Measurements from ENCODE around the gene DDX52. TPM values are rescaled to one million over a fixed set of nuclear protein-coding genes. Genes with fewer than 3 reads are reported as not detected.
A peak's percentile ranks its signal among the peaks of the same experiment; 100 is the strongest.
"Not testable (repeated sequence)": the region's sequence is repeated elsewhere in the genome, so short reads cannot be mapped to it uniquely, and the experiment has no call there.

The DDX52 gene
- total and polyA plus RNA-seq, 8 donors, result 7.1 to 40.0 (median 10.9) TPM

- Histone ChIP-seq H3K27ac (no peak overlapping the region), H3K36me3 (peaks cover 26 to 78% (median 77%) of the 10 kb centered on the region in 4 donors), H3K27me3 (no peaks in the 10 kb centered on the region), H3K4me1 (peaks cover 0 to 6% (median 3%) of the 10 kb centered on the region in 4 donors), H3K9me3 (no peaks in the 10 kb centered on the region), H3K4me3 (no peak overlapping the region)
- TF ChIP-seq POLR2A (IDR thresholded peaks at IDR 0.05) (no peak), POLR2AphosphoS5 (IDR thresholded peaks at IDR 0.05) (no peak), CTCF (IDR thresholded peaks at IDR 0.05) (no peak)
- intact Hi-C loops (cut with DNase I; ENCODE audit: low total_unique reads), result no loop called here
- no peak for DNase-seq
- WGBS, 5 donors, result 73 to 94% (median 79%) methylated on average over 2 of the region's 2 CpGs
Measured at GRCh38 chr17:37614823-37615222, 28.4 kb downstream of the DDX52 start.

GRCh38 chr17:37614391-37614790 lies 28.9 kb downstream of the DDX52 start:
- no peak overlapping the region for H3K27ac ChIP-seq
- no peak overlapping the region for H3K4me3 ChIP-seq
- H3K9me3 ChIP-seq, result no peaks in the 10 kb centered on the region
- 82 to 92% (median 91%) methylated on average over 5 of the region's 5 CpGs for WGBS, 5 donors
- intact Hi-C loops (cut with DNase I; ENCODE audit: low total_unique reads), result no loop called here
- H3K27me3 ChIP-seq, result no peaks in the 10 kb centered on the region
- peaks cover 0 to 8% (median 5%) of the 10 kb centered on the region in 4 donors for H3K4me1 ChIP-seq
- peaks cover 25 to 73% (median 72%) of the 10 kb centered on the region in 4 donors for H3K36me3 ChIP-seq
- DNase-seq, result no peak
- TF ChIP-seq POLR2AphosphoS5 (IDR thresholded peaks at IDR 0.05) (no peak), EP300 (IDR thresholded peaks at IDR 0.05) (no peak), CTCF (IDR thresholded peaks at IDR 0.05) (no peak)

- H3K9me3 ChIP-seq, result no peaks in the 10 kb centered on the region
- peaks cover 8 to 39% (median 38%) of the 10 kb centered on the region in 4 donors for H3K36me3 ChIP-seq
- peaks cover 9 to 33% (median 22%) of the 10 kb centered on the region in 4 donors for H3K4me1 ChIP-seq
- H3K27ac ChIP-seq, result no peak overlapping the region
- intact Hi-C loops (cut with DNase I; ENCODE audit: low total_unique reads), result no loop called here
- WGBS, 5 donors, result 83 to 96% (median 95%) methylated on average over 1 of the region's 1 CpG
- peak in 1 of 2 donors; percentile 3 for DNase-seq
- no peak overlapping the region for H3K4me3 ChIP-seq
- TF ChIP-seq POLR2A (IDR thresholded peaks at IDR 0.05) (no peak), CTCF (IDR thresholded peaks at IDR 0.05) (no peak), POLR2AphosphoS5 (IDR thresholded peaks at IDR 0.05) (no peak), EP300 (IDR thresholded peaks at IDR 0.05) (no peak)
- no peaks in the 10 kb centered on the region for H3K27me3 ChIP-seq
Measured at GRCh38 chr17:37610971-37611370, 32.3 kb downstream of the DDX52 start.

- Histone ChIP-seq H3K4me3 (peak overlapping the region; percentile 80 to 99 (median 96)), H3K27ac (peak overlapping the region in 4 of 5 donors; percentile 90 to 94 (median 90)), H3K4me1 (peaks cover 9 to 42% (median 24%) of the 10 kb centered on the region in 4 donors), H3K36me3 (peaks cover 3 to 30% (median 29%) of the 10 kb centered on the region in 4 donors)
- intact Hi-C loops (cut with DNase I; ENCODE audit: low total_unique reads); DNase-seq; H3K9me3 ChIP-seq; H3K27me3 ChIP-seq: not testable (repeated sequence)
- 72 to 86% (median 79%) methylated on average over 5 of the region's 5 CpGs for WGBS, 5 donors
Measured at GRCh38 chr17:37610041-37610420, 33.2 kb downstream of the DDX52 start.

GRCh38 chr17:37609170-37610040 lies 33.8 kb downstream of the DDX52 start, which contains the start of gene SYNRG:
SYNRG (minus strand) TSS chr17:37609418; CDS start chr17:37609355, 63 bp downstream.
- Histone ChIP-seq H3K4me3 (peak within 1 kb of the TSS; percentile 80 to 99 (median 96)), H3K4me1 (peaks cover 9 to 49% (median 27%) of the 10 kb centered on the region in 4 donors), H3K27me3 (no peaks in the 10 kb centered on the region), H3K27ac (peak within 1 kb of the TSS; percentile 90 to 94 (median 90)), H3K36me3 (peaks cover 0 to 24% (median 23%) of the 10 kb centered on the region in 4 donors), H3K9me3 (no peaks in the 10 kb centered on the region)
- TF ChIP-seq EP300 (IDR thresholded peaks at IDR 0.05) (no peak), CTCF (IDR thresholded peaks at IDR 0.05) (peak in 2 of 7 experiments; percentile 12 to 31), POLR2A (IDR thresholded peaks at IDR 0.05) (peak in 1 of 4 donors; percentile 29), POLR2AphosphoS5 (IDR thresholded peaks at IDR 0.05) (peak; percentile 92 to 98 (median 94))
- DNase-seq, result peak; percentile 95 to 99
- intact Hi-C loops (cut with DNase I; ENCODE audit: low total_unique reads), result no loop called here
- 1 to 3% (median 2%) methylated on average over 41 to 60 of the region's 60 CpGs for WGBS, 5 donors

Data from stomach (tissue), 9 donors.